ENCODE results near the gene SLC9C1.

Gene SLC9C1

DNA sequence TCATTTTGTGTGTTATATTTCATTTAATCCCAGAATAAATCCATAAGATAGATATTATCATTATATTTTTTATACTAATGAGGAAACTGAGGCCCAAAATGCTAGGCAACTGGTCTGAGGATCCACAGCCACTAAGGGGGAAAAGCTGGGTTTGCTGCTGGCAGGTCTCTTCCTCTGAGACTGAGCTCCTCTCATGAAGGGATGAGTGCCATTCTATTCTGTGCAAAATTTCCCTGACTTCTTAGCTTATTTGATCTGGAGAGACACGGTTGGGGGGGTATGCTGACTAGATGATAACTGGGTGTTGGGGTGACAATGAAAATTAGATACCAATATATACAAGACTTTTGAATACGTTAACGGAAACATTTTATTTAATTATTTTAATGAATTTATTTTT lies 162.9 kb downstream of the SLC9C1 start:
- DNase-seq (ENCODE audit: low read depth in 2 of 2), result no peak

DNA sequence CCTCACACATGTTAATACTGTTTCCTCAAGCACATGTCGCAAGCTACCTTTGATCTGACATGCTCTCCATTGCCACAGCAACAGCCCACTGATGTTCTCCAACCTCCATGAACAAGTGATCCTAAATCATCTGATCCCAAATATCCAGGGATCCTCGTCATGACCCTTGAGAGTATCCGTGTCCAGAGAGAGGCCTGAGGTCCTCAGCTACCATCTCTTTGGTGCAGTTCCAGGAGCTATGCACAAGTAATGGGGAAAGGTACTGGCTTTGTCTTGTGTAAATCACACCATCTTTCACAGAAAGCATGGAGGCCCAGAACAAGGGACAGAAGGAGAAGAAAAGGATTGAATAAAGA lies 163.4 kb downstream of the SLC9C1 start:
- no peak for DNase-seq (ENCODE audit: low read depth in 2 of 2)

DNA sequence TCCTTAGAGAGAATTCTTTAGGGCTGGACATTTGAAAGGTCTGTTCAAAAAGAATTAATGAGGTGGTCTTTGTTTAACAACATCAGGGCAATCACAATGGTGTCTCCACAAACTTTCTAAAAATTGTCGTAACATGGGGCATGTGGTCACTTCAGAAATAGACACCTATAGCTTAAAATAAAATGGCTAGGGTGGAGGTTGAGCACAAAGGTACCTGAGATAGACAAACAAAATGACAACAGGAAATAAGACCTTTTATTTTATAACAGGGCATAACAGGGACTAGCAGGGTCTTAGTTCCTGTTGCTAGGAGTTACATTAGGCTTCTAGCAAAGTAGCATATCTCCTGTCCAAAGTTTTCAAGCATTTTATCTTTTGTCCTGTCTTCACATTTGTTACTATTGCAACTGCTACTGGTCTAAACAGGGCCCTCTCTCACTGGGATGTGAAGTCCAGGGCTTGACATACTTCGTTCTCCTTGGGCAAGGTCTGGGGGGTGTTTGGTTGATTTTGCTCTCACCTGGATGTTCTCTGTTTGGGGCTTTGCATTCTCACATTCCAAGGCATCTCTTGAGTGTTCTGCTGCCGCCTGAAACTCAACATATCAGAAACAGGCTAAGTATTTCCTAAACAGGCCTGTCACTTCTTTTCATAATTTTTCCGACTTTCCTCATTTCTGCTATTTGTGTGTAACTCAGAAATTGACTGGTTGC lies 163.9 kb downstream of the SLC9C1 start:
- DNase-seq (ENCODE audit: low read depth in 2 of 2), result no peak

DNA sequence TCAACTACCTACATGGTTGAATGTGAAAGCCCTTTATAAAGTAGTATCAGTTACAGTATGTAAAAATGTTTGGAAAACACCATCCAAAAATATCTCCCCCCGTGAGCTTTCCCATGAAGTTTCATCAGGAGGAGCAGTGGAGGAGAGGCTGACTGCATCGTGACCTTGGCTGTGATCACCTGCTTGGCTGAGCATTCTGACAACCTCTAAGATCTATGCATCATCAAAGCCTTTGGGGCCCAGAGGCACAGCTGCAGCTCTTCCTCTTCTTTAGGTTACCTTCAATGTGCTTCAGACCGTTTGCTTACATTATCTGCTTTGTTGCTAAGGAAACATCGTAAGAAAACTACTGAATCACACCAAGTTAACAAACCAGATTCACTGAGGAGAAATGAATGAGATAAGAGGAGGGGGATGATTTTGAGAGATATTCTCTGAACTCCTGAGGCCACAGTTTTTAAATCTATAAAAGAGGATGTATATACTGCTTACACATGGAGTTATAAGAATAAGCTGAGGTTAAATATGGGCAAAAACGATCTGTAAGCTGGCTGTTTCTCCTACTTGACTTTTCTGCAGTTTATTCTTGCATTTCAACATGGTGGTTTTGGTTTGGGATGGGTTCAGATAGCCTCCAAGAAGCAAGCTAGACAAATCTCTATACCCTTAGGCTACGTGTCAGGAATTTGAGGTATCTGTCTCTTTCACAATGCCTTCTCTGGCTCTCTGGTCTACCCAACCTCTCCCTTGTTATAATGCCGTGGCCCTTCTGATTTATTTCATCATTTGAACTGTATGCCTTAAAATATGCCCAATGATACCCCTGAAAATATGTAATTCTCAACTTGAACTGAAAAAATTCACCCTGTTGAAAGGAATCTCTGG lies 164.9 kb downstream of the SLC9C1 start:
- peak in 1 of 2 donors; percentile 19 for DNase-seq (ENCODE audit: low read depth in 2 of 2)

DNA sequence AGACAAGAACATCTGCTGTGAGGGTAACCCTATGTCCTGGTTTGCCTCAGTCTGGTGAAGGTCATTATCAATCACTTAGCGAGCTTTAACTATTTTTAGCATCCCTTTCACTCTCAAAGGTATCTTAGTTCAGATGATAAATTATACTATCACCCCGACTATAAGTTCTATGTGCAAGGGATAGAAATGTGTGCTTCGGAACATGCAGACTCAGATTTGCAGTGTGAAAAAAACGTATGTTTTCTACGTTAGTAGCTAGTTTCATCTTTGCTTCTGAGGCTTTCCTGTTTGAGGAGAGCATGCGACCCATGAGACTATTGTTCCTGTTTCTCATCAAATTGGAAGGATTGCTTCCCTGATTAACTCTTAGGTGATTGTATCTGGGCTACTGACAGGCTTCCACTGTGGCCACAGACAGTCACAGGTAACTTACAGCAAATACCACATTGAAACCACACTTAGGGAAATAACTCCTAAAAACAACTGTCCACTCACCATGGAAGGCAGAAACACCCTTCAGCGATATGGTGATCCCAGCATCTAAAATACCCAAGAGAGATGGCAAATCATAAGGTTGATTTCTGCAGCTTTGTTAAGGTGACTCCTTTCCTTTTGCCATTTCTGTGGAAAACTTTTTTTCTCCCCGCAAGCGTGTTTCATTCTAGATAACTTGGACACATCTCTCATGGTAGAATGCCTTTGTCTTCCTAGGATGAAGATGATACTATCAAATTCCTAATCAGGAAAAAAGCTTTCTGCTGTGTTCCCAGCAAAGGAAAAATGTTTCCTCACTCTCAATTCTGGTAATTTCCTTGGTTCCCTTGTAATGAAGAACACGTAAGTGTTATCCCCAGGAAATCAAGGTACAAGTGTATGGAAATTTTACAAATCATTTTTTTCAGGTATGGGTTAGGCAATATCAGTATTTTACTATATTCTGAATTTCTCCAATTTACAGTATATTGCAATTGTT lies 166.2 kb downstream of the SLC9C1 start:
- DNase-seq (ENCODE audit: low read depth in 2 of 2), result no peak

DNA sequence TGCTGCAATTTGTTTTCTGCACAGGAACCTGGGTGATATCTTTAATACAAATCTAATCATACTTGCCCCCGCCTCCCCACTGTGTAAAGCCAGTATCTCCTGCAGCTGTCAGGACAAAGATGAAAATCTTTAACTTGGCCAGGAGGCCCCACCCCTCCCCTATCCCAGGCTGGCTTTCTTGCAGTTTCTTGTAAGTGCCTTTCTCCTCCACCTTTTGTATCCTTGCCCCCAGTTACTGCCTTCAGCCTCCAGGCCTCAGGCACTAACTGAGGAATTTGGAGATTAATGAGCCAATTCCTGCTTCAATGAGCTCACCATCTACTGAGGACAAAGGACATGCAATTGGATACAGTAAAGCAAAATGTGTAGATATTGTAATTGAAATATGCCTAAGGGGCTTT lies 167.5 kb downstream of the SLC9C1 start:
- DNase-seq (ENCODE audit: low read depth in 2 of 2), result no peak

DNA sequence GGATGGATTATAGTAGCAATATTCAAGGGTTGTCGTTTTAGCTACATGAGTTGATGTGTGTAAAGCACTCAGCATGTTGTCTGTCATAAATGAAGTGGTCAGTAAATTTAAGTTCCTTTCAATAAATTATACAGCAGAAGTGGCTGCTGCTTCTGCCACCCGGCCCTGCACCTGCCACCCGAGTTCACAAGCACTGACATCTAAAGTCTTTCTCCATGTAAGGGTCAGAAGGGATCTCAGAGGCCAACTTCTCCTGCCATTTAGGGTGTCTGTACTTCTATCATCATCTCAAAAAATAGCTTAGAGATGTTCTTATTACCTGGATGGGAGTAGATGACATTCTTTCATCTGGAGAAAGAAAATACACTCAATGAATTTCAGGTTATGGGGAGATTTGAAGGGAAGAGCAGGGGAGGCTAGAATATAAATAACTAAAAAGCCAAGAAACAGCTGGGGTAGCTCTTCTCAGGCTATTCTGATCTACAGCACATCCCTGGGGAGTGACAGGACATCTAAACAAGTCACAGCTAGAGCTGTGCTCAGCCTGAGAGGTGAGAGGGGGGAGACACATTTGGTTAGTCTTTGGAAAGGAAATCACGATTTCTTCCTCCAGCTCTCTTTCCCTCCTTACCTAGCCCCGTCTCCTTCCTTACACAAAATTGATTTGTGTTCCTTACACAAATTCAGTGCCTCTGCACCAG lies 169.0 kb downstream of the SLC9C1 start:
- DNase-seq (ENCODE audit: low read depth in 2 of 2), result no peak

DNA sequence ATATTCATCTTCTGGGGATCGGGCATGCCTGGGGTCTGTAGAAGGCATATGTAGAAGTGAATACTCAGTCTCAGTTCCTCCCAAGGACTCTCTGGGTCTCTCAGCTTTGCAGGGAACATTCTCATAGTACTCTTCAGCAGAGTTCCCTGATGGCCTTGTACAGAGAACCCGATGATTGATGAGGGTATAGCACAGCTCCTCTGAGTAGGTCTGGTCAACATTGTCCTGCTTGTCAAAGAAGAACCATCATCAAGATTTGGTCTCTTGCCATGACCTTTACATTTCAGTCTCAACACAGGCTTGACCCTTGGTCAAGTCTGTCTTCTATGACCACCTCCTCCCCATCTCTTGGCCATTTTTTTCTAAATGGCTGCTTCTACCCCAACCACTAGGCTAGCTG lies 170.5 kb downstream of the SLC9C1 start:
- no peak for DNase-seq (ENCODE audit: low read depth in 2 of 2)

DNA sequence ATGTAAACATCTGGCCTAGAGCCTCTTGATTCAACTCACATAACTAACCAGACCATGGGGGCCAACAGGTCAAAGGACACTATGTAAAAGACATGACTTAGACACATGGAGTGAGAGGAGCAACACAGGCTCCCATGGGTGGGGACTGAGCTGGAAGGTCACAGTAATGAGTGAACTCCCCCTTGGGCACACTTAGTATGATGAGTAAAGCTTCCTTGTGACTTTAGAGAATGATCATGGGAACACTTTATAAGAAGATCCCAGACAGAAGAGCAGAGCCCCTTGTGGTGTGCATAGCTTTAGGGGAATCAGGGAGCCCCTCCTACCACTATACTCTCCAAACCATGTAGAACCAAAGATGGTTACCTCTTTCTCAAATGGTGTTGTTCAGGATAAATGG lies 171.1 kb downstream of the SLC9C1 start:
- DNase-seq (ENCODE audit: low read depth in 2 of 2), result no peak

DNA sequence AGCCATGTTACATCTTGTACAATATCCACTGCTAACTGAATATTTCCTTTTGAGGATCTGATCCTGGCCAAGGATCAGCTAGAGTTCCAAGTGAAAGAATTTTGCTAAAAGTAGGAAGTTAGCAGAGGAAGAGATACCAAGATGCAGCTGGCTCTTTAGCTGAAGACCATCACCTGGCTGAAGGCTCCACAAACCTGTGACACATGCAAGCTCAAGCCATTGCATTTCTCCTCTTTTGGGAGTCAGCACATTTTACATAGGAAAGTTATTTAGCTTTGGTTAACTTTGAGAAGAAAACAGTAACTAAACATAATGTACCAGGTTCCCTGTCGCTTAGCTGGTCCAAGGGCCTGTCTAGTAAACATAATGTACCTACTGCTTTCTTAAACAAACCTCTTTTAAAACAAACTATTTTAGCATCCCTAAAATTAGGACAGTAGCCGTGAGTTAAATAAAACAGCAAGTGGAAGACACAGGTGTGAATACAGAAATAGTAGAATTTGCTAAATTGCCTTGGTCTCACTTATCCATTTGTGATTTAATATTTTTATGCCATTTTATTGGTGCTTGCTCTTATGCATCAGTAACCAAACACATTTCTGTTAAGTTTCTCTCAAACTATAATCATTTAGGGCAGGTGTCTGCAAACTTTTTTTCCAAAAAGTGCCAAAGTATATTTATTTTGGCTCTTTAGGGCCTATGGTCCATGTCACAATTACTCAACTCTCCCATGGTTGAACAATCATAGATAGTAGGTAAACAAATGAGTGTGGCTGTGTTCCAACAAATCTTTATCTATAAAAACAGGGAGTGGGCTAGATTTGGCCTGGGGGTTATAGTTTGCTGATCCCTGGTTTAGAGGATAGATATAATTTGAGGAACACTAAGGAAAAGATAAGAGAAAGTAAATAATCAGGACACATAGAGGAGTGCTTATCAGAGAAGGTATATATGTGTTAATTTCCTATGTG lies 172.2 kb downstream of the SLC9C1 start:
- no peak for DNase-seq (ENCODE audit: low read depth in 2 of 2)

DNA sequence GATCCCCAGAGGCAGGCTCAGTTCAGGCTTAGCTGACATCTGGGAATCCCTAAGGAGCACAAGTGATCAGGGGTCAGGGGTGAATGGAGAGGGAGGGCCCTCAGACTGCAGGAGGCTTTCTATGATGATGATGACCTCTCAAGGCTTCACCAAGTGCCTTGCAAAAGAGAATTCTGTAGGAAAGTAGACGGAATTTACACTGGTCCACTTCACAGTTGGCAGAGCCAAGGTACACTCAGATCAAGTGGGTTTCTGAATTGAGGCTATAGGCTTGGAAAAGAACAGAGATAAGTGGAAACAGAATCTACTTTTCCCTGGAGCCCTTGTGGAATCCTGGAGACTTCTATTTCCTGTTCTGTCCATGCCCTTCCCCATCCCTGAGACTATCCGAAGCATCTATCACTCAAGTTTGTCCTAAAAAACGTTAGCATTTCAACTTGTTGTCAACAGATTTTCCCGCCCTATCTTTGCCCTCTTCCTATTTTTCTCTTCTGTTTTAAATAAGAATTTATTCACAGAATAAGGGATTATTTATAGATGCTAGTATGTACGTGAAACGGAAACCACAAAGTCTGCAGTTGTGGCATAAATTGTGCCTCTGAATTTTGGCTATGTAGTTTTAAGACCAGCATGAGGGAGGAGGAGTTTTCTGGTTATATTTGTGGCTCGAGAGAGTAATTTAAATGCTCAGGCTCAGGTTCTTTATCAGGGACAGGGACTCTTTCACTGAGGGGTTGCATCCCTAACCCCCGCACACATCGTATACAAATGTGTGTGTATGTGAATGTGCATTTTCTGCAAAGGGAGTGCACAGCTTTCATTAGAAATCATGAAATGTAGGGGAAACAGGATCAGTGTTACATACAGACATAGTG lies 173.8 kb downstream of the SLC9C1 start:
- DNase-seq (ENCODE audit: low read depth in 2 of 2), result no peak

DNA sequence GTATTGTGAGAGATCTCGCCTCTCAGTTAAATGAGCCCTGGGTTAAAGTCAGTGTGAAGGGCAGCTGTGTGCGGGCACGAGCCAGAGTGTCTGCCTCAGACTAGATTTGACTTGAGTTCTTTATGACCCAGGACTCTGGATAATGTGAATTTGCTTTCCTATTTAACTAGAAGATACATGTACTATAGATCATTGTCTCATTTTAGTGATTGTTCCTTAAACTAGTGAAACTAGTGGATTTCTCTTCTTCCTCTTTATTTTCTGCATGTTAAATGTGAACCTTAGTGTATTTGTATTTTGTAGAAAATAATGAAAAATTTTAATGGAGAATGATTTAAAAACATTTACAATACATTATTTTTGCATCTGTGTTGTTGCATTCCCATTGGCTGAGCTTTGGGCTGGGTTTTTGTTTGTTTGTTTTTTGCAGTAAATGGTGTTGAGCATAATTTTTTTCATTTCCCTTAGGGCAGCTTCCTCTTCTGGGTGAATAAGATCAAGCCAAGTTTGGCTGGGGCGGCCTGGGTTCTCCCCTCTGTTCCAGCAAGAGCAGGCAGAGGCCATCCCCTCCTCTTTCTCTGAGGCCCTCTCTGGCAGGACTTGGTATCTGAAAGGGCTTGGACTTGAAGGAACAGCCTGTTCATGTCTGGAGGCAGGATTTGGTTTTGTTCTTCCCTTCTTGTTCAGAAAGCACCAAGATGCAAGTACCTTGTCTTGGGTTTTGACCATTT lies 176.0 kb downstream of the SLC9C1 start:
- DNase-seq (ENCODE audit: low read depth in 2 of 2), result no peak

DNA sequence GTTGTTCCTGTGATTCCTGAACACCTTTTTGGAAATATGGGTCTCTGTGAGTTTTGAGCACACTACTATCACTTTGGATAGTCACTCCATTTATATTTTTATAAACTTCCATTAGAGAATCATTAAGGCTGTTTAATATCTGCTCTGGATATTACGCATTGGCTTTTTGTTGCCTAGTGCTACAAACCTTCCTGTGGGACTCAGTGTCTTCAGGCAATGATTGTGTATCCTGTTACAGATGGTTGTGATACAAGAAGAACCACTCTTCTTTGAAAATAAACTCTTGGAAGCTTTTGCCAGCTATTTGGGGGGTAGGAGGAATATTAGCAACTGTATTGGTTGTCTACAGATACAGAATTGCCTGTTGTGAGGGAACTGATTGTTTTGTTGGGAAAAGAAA lies 176.6 kb downstream of the SLC9C1 start:
- DNase-seq (ENCODE audit: low read depth in 2 of 2), result no peak

DNA sequence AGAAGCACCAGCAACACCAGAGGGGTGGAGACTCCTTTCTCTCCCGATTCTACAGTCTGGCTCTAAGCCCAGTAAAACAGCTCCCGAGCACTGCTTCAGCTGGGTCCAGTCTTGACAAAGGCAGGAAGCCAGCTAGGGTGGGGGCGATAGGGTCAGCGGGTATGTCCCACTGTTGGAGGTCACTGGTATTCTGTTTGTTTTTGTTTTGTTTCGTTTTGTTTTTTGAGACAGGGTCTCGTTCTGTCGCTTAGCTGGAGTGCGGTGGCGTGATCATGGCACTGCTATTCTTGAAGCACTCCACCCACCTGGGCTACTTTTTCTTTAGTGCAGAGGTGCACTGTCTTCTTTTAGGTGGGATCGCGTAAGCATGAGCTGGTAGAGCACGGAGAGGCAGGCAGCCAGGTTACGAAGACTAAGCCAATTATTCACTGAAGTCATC lies 177.2 kb downstream of the SLC9C1 start:
- no peak for DNase-seq (ENCODE audit: low read depth in 2 of 2)

DNA sequence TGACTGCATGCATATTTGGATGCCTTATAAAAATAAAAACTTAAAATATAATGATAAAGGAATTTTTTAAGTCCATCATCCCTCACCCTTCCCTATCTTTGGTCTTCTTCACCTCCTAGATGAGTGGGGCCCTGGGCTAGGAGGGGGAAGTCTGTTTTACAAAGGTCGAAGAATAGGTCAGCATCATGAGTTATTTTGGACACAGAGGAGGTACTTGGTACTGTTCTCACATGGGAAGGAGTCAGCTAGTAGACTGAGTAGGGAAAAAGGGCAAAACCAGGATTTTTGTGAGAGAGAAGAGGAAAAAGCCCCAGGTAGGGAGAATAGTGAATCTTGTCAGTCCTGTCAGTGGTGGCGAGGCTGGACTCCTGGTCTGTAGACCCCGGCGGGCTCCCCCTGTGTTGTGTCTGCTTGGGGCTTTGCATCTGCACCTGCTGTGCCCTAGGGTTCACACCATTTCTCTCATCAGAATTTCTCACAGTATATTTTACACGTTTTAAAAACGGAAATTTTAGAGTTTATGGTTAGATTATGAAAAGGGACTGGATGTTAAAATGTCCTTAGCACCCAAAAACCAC lies 178.1 kb downstream of the SLC9C1 start:
- DNase-seq (ENCODE audit: low read depth in 2 of 2), result no peak

DNA sequence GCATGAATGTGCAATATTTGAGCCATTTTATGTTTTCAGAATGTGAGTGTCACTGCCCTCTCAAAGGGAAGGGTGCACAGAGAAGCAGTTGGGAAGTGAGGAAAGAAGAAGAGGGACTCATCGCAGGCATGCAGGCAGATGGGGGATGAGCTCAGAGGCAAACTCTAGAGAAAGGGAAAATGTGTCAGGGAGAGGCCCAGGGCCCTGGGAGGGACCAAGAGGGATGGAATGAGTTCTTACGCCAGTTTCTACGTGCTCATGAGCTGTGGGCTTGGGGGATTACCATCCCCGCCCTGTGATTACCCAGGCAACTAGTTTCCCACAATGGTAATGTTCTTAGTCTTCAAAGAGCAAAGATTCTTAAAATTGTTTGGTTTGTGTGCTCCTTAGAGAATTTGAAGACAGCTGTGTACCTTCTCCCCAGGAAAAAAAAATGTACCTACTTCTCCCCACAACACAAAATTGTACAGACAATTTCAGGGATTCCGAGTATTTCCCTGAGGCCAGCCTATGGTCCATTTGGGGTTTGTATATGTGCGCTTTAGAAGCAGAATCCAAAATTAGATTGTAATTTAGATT lies 178.8 kb downstream of the SLC9C1 start:
- no peak for DNase-seq (ENCODE audit: low read depth in 2 of 2)

DNA sequence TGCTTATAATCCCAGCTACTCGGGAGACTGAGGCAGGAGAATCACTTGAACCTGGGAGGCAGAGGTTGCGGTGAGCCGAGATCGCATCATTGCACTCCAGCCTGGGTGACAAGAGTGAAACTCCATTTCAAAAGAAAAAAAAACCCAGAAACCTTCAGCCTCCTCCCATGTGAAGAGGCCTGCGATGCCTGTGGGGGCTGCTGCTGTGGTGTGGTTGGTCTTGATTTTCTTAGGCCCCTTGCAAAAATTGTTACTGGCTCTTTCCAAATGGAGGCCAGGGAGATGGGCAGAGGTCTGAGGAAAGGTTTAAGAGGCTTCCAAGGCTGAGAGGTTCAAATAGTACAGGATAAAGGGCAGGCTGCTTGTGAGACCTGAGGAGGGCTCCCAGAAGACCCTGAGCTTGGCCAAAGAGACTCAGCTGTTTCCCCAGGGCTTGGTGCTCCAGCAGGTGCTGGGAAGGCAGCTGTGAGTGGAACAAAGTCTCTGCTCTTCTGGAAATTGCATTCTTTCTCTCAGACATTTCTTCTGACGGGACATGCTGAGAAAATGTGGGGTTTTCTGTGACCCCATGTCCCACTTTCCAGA lies 179.3 kb downstream of the SLC9C1 start:
- no peak for DNase-seq (ENCODE audit: low read depth in 2 of 2)
